Neural progenitor cell (in vitro differentiated cells): Measurements from ENCODE around the gene CTR9. TPM values are rescaled to one million over a fixed set of nuclear protein-coding genes. Genes with fewer than 3 reads are reported as not detected.

Experiments used
- DNase-seq: peaks from one replicate; pipeline ENCODE4 v3.0.0-alpha.2; 2016; ENCODE audit warnings: low spot score
- H2AFZ ChIP-seq: fragments of 200-600 bp; sonication (generic); replicated peaks from 2 replicates; pipeline ENCODE4 v1.6.1; 2016; ENCODE audit warnings: antibody characterized with exemption
- H3F3A ChIP-seq: fragments of 200-600 bp; sonication (generic); 2 replicates; pipeline ENCODE4 v1.6.1; 2016; ENCODE audit warnings: antibody characterized with exemption, low read depth
- H3K27ac ChIP-seq: fragments of 200-600 bp; sonication (generic); 2 replicates; pipeline ENCODE4 v1.5.1; 2016; ENCODE audit warnings: mild to moderate bottlenecking
- H3K27me3 ChIP-seq: fragments of 200-600 bp; sonication (generic); 2 replicates; pipeline ENCODE4 v1.6.1; 2016; ENCODE audit warnings: mild to moderate bottlenecking, moderate library complexity
- H3K36me3 ChIP-seq: fragments of 200-600 bp; sonication (generic); 2 replicates; pipeline ENCODE4 v1.5.1; 2016
- H3K4me1 ChIP-seq: fragments of 200-600 bp; sonication (generic); 2 replicates; pipeline ENCODE4 v1.6.1; 2016; ENCODE audit warnings: mixed run types
- H3K4me2 ChIP-seq: fragments of 200-600 bp; sonication (generic); 2 replicates; pipeline ENCODE4 v1.6.1; 2016
- H3K4me3 ChIP-seq: fragments of 200-600 bp; sonication (generic); 2 replicates; pipeline ENCODE4 v1.5.1; 2016
- H3K79me2 ChIP-seq: fragments of 200-600 bp; sonication (generic); 2 replicates; pipeline ENCODE4 v1.6.1; 2016; ENCODE audit warnings: low read depth
- H3K9ac ChIP-seq: fragments of 200-600 bp; sonication (generic); 2 replicates; pipeline ENCODE4 v1.6.1; 2016
- H3K9me3 ChIP-seq: fragments of 200-600 bp; sonication (generic); 2 replicates; pipeline ENCODE4 v1.5.1; 2016; ENCODE audit warnings: low read depth
- H4K20me1 ChIP-seq: fragments of 200-600 bp; sonication (generic); 2 replicates; pipeline ENCODE4 v1.6.1; 2016; ENCODE audit warnings: low read depth
- H3K27ac Mint-ChIP-seq: 3 replicates; pipeline ENCODE4 v1.8.0; 2021; ENCODE audit warnings: mixed read lengths
- H3K27me3 Mint-ChIP-seq: 2 replicates; pipeline ENCODE4 v1.8.0; 2022; ENCODE audit warnings: low read depth, mild to moderate bottlenecking, inconsistent platforms, moderate library complexity, mixed read lengths; ENCODE audit not compliant: insufficient read depth
- H3K36me3 Mint-ChIP-seq: 3 replicates; pipeline ENCODE4 v1.8.0; 2021; ENCODE audit warnings: mixed read lengths
- H3K4me1 Mint-ChIP-seq: 3 replicates; pipeline ENCODE4 v1.8.0; 2021; ENCODE audit warnings: mixed read lengths
- H3K4me3 Mint-ChIP-seq: 3 replicates; pipeline ENCODE4 v1.8.0; 2021; ENCODE audit warnings: mild to moderate bottlenecking, moderate library complexity, mixed read lengths
- H3K9me3 Mint-ChIP-seq: 3 replicates; pipeline ENCODE4 v1.8.0; 2020; ENCODE audit warnings: mixed read lengths
- EZH2 ChIP-seq: fragments of 200-600 bp; sonication (generic); IDR thresholded peaks from 2 replicates; pipeline ENCODE4 v1.6.1; 2017; ENCODE audit warnings: antibody characterized with exemption, mild to moderate bottlenecking, moderate library complexity
- EZH2phosphoT487 ChIP-seq: fragments of 200-600 bp; sonication (generic); IDR thresholded peaks from 2 replicates; pipeline ENCODE4 v1.6.1; 2017; ENCODE audit warnings: antibody characterized with exemption
- total RNA-seq: library from RNA; depleted of rRNA; stranded (reverse); fragments of >200 nt; gene quantifications from 2 replicates; pipeline ENCODE4 v1.2.3, GENCODE V29; 2015; ENCODE audit warnings: low replicate concordance
- TF ChIP-seq, protein P1 (sequence below): fragments of 200-600 bp; sonication (generic); IDR thresholded peaks from 2 replicates; pipeline ENCODE4 v1.5.1; 2017; ENCODE audit warnings: antibody characterized with exemption, mild to moderate bottlenecking

Gene CTR9
- total RNA-seq, 1 donor from 2014 or later = 26.4 TPM

DNA sequence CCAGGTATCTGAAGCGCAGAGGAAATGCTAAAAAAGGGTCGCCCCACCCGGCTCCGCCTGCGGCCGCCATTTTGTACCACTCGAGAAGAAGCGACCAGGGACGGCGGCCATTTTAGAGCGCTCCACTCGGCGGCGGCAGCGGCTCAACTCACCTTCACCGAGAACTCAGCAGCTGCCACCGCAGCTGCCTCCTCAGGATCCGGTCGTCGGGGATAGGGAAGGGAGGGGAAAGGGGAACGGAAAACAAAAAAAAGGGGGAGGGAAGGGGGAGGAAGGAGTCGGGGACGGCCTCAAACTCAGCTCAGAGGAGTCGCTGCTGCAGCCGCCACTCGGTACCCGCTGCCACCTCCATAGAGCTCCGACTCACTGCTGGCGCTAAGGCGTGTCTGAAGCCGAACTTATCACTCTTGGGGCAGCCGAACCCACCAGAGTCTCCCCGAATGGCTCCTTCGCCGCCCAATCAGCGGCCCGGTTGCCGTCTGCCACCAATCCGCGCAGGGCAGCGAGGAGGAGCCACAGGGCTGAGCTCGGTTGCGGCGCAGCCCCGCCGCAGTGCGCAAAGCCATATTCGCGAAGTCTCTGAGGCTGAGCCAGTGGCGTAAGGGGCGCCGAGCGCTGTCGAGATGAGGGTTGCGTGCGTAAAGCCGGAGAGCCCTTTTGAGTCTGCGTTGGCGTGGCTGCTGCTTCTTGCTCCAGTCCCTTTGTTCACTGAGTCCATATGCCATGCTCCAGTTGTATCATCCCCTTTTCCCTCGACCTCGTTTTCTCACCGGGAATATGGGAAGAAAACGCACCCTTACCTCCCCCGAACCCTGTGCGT lies 57.7 kb downstream of the CTR9 start, which contains the start of gene EIF4G2:
TSS of gene EIF4G2 (minus strand) at position 374 of the 820 bp plus-strand sequence.
- Histone ChIP-seq H4K20me1 (peaks cover 42% of the 10 kb centered on the region), H3F3A (peaks cover 56% of the 10 kb centered on the region), H3K79me2 (peaks cover 62% of the 10 kb centered on the region), H2AFZ (peak within 1 kb of the TSS; percentile 65), H3K4me1 (peaks cover 25% of the 10 kb centered on the region), H3K27me3 (no peaks in the 10 kb centered on the region), H3K9me3 (no peaks in the 10 kb centered on the region), H3K4me2 (peak within 1 kb of the TSS; percentile 94), H3K9ac (peak within 1 kb of the TSS; percentile 98), H3K4me3 (peak within 1 kb of the TSS; percentile 99), H3K36me3 (peaks cover 31% of the 10 kb centered on the region), H3K27ac (peak within 1 kb of the TSS; percentile 95)
- peak; percentile 98 for DNase-seq
- peaks cover 31% of the 10 kb centered on the region for H3K36me3 Mint-ChIP-seq
- no peak for TF ChIP-seq EZH2phosphoT487
- TF ChIP-seq, protein P1, sequence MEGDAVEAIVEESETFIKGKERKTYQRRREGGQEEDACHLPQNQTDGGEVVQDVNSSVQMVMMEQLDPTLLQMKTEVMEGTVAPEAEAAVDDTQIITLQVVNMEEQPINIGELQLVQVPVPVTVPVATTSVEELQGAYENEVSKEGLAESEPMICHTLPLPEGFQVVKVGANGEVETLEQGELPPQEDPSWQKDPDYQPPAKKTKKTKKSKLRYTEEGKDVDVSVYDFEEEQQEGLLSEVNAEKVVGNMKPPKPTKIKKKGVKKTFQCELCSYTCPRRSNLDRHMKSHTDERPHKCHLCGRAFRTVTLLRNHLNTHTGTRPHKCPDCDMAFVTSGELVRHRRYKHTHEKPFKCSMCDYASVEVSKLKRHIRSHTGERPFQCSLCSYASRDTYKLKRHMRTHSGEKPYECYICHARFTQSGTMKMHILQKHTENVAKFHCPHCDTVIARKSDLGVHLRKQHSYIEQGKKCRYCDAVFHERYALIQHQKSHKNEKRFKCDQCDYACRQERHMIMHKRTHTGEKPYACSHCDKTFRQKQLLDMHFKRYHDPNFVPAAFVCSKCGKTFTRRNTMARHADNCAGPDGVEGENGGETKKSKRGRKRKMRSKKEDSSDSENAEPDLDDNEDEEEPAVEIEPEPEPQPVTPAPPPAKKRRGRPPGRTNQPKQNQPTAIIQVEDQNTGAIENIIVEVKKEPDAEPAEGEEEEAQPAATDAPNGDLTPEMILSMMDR = no peak
- peak within 1 kb of the TSS; percentile 100 for H3K27ac Mint-ChIP-seq
- no peaks in the 10 kb centered on the region for H3K9me3 Mint-ChIP-seq
- H3K4me3 Mint-ChIP-seq = peak within 1 kb of the TSS; percentile 97
- peaks cover 35% of the 10 kb centered on the region for H3K4me1 Mint-ChIP-seq
- peaks cover 5% of the 10 kb centered on the region for H3K27me3 Mint-ChIP-seq

DNA sequence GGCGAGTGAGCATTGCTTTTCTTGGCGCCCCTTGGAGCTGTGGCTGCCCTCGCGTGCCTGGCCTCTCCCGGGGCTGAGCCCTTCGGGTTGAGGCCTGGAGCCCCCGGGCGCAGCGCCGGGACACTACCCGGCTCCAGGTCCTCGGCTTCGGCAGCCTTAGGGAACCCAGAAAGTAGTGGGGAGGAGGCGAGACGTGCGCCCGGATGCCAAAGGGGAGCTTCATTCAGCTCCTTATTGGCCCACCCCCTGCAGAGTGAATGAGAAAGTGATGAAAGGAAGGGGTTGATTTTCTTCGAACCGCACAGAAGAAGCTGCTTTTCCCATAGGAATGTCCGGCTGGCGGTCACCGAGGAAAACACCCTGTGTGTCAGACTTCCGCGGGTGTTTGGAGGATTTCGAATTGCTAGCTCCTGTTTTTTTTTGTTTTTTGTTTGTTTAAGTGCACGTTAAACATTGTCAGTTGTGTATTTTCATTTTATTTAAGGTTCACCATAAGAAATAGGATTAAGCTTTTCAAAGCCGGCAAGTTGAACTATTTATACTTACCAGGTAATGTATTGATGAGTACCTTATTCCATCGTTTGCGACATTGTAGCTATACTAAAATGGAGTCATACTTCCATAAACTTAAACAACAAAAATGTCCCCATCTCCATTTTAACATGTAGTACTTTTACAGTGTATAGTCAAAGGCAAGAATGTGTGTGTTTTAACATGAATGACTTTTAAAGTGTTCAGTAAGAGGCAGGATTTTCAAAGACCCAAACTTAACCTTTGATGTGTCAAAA lies 58.5 kb downstream of the CTR9 start:
- Histone ChIP-seq H3K9ac (peak overlapping the region; percentile 41), H2AFZ (peak overlapping the region; percentile 65), H3K79me2 (peaks cover 54% of the 10 kb centered on the region), H4K20me1 (peaks cover 34% of the 10 kb centered on the region), H3K36me3 (peaks cover 23% of the 10 kb centered on the region), H3K27ac (peak overlapping the region; percentile 89), H3F3A (peaks cover 47% of the 10 kb centered on the region), H3K4me3 (peak overlapping the region; percentile 99), H3K4me1 (peaks cover 25% of the 10 kb centered on the region), H3K27me3 (no peaks in the 10 kb centered on the region), H3K9me3 (no peaks in the 10 kb centered on the region), H3K4me2 (peak overlapping the region; percentile 90)
- H3K36me3 Mint-ChIP-seq = peaks cover 25% of the 10 kb centered on the region
- H3K27me3 Mint-ChIP-seq = peaks cover 5% of the 10 kb centered on the region
- DNase-seq = peak; percentile 88
- H3K9me3 Mint-ChIP-seq = no peaks in the 10 kb centered on the region
- H3K27ac Mint-ChIP-seq = peak overlapping the region; percentile 100
- H3K4me3 Mint-ChIP-seq = peak overlapping the region; percentile 97
- peaks cover 31% of the 10 kb centered on the region for H3K4me1 Mint-ChIP-seq
- TF ChIP-seq EZH2 = no peak
- TF ChIP-seq, protein P1 = no peak
- peak; percentile 37 for TF ChIP-seq EZH2phosphoT487

DNA sequence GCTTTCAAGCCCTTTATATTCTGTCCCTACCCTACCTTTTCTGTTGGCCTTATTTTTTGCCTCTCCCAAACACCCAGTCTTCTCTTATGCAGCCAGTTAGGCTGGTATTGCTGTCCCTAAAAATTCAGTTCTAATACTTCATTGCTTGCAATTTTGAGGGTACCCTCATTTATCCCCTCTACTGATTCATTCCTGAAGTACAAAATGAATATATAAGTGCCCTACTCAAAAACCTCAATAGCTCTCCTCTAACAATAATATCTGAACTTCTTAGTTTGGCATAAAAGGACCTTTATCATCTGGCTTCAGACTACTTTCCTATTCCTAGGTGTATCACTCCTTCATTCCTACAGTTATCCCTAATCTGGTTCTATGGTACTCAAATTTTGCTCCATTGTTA lies 62.9 kb downstream of the CTR9 start:
- H2AFZ ChIP-seq = no peak overlapping the region
- peaks cover 14% of the 10 kb centered on the region for H3F3A ChIP-seq
- no peak overlapping the region for H3K4me2 ChIP-seq
- Mint-ChIP-seq H3K36me3 (no peaks in the 10 kb centered on the region), H3K9me3 (no peaks in the 10 kb centered on the region), H3K27ac (no peak overlapping the region), H3K4me1 (peaks cover 7% of the 10 kb centered on the region), H3K4me3 (no peak overlapping the region), H3K27me3 (no peaks in the 10 kb centered on the region)
- H3K9me3 ChIP-seq = no peaks in the 10 kb centered on the region
- H3K4me1 ChIP-seq = peaks cover 6% of the 10 kb centered on the region
- peaks cover 13% of the 10 kb centered on the region for H3K79me2 ChIP-seq
- no peaks in the 10 kb centered on the region for H4K20me1 ChIP-seq
- TF ChIP-seq EZH2phosphoT487 (no peak), EZH2 (no peak)
- TF ChIP-seq, protein P1 = no peak
- H3K27me3 ChIP-seq = no peaks in the 10 kb centered on the region
- no peak overlapping the region for H3K4me3 ChIP-seq
- no peak overlapping the region for H3K9ac ChIP-seq
- no peak for DNase-seq
- no peak overlapping the region for H3K27ac ChIP-seq
- H3K36me3 ChIP-seq = no peaks in the 10 kb centered on the region
